Right lobe of liver (tissue), 4 donors: ENCODE measurements around the gene CCL25.

Experiments
- POLR2A ChIP-seq: fragments of 450-650 bp; IDR thresholded peaks from one replicate; pipeline ENCODE4 v1.6.1; 2017; ENCODE audit warnings: antibody characterized with exemption, mild to moderate bottlenecking
- TF ChIP-seq, protein P1 (sequence below), 4 donors: fragments of 200-600 bp in 3 of 4; fragments of 450-650 bp in 1 of 4; IDR thresholded peaks; one replicate each; pipeline versions ENCODE4 v1.5.1 to v1.8.0; 2016 to 2022; ENCODE audit warnings: antibody characterized with exemption in 4 of 4, mild to moderate bottlenecking in 2 of 4
- donor health status: DM: no; HTN: no; CAD: no.
- donor health status: DM: no; HTN: no; CAD: no.
- donor health status: DM: no; HTN: yes; CAD: no.

DNA sequence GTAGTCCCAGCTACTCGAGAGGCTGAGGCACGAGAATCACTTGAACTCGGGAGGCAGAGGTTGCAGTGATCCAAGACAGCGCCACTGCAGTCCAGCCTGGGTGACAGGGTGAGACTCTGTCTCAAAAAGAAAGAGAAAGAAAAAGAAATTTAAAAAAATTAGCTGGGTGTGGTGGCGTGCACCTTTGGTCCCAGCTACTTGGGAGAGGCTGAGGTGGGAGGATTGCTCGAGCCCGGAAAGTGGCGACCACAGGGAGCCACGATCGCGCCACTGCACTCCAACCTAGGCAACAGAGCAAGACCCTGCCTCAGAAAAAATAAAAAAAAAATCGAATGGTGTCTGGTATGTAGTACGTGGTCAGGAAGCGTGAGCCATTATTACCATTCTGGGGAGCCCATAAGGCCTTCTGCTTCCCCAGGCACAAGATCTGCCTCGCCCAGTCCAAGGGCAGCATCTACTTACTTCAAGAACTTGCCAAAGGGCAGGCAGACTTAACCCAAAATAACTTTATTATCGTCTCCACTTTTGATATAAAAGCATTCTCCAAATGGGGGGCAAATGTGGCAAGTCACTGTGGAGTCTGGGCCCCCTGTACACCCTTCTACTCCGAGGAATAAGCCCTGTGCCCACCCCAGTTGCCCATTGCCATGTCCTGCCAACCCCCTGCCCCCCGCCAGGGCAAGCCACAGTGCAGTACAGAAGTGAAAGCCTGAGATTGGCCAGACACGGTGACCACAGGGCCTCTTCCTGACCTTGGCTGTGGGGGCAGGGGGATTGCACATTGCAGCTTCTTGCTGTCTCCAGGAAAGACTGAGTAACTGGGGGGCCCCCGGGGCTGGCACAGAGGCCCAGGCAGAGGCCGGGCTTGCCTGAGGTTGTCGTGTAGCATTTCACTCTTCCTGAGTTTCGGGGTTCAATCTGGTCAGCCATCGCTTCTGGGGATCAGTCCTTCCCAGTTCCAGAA lies 12.6 kb downstream of the CCL25 start:
- TF ChIP-seq, protein P1, sequence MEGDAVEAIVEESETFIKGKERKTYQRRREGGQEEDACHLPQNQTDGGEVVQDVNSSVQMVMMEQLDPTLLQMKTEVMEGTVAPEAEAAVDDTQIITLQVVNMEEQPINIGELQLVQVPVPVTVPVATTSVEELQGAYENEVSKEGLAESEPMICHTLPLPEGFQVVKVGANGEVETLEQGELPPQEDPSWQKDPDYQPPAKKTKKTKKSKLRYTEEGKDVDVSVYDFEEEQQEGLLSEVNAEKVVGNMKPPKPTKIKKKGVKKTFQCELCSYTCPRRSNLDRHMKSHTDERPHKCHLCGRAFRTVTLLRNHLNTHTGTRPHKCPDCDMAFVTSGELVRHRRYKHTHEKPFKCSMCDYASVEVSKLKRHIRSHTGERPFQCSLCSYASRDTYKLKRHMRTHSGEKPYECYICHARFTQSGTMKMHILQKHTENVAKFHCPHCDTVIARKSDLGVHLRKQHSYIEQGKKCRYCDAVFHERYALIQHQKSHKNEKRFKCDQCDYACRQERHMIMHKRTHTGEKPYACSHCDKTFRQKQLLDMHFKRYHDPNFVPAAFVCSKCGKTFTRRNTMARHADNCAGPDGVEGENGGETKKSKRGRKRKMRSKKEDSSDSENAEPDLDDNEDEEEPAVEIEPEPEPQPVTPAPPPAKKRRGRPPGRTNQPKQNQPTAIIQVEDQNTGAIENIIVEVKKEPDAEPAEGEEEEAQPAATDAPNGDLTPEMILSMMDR (IDR thresholded peaks at IDR 0.05) = no peak
- TF ChIP-seq POLR2A = no peak
